ENCODE measurements around the gene SOCS7. TPM values are rescaled to one million over a fixed set of nuclear protein-coding genes. Genes with fewer than 3 reads are reported as not detected.

SOCS7 gene
- total and polyA plus RNA-seq, 8 donors, result 5.5 to 24.0 (median 17.5) TPM

DNA sequence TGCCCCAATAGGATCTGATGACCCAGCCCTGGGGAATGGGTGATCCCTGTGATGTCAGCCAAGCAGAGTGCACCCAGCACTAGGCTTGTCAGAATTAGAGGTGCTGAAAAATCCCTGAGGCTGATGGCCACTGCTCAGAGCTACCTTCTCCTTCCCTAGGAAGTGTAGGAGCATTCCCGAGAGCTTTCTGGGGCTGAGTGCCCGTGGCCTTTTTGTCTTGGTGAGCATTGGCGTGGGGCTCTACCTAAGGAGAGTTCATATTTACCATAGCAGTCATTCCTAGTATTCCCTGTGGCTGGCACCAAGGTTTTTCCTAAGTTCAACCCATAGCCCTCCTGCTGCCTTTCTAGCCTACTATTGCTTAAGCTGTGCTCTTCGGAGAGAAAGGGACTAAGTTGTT is 54.0 kb downstream of the SOCS7 start:
- FAIRE-seq, result no peak
- no peak for DNase-seq
- H3K27me3 ChIP-seq, result no peaks in the 10 kb centered on the region
- no peaks in the 10 kb centered on the region for H3K9me3 ChIP-seq
- TF ChIP-seq CTCF (IDR thresholded peaks at IDR 0.05), result no peak
- H3K4me3 ChIP-seq, result no peak overlapping the region
- no peak overlapping the region for H3K27ac ChIP-seq
- intact Hi-C loops (cut with DNase I), result no loop called here
- WGBS, 2 donors, result 87 to 94% methylated on average over 4 of the region's 4 CpGs
- no peaks in the 10 kb centered on the region for H3K4me1 ChIP-seq
- ATAC-seq, result no peak
- peaks cover 0 to 12% (median 4%) of the 10 kb centered on the region in 3 donors for H3K36me3 ChIP-seq

DNA sequence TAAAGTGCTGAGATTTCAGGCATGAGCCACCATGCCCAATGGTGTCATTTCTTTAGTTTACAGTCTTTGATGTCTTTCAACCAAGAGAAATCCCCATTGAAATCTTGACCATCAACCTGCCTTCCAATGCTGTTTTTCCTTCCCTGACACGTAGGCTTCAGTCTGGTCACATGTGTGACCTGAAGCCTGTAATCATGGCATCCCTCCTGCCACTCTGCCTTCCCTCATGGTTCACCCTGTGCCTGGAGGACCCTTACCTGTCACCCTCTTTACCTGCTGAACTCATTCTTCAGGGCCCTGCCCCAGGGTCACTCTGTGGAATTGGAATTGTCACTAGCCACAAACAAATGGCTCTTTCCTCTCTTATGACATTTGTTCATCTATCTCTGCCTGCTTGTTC is 58.6 kb downstream of the SOCS7 start:
- no peaks in the 10 kb centered on the region for H3K9me3 ChIP-seq
- DNase-seq, result peak in 1 of 6 donors; percentile 9
- FAIRE-seq, result no peak
- no peak for TF ChIP-seq CTCF (IDR thresholded peaks at IDR 0.05)
- no peaks in the 10 kb centered on the region for H3K27me3 ChIP-seq
- no peak overlapping the region for H3K4me3 ChIP-seq
- H3K4me1 ChIP-seq, result no peaks in the 10 kb centered on the region
- intact Hi-C loops (cut with DNase I), result no loop called here
- no peaks in the 10 kb centered on the region for H3K36me3 ChIP-seq
- no peak for ATAC-seq
- H3K27ac ChIP-seq, result no peak overlapping the region
- WGBS, 2 donors, result 55 to 59% methylated on average over 1 of the region's 1 CpG

DNA sequence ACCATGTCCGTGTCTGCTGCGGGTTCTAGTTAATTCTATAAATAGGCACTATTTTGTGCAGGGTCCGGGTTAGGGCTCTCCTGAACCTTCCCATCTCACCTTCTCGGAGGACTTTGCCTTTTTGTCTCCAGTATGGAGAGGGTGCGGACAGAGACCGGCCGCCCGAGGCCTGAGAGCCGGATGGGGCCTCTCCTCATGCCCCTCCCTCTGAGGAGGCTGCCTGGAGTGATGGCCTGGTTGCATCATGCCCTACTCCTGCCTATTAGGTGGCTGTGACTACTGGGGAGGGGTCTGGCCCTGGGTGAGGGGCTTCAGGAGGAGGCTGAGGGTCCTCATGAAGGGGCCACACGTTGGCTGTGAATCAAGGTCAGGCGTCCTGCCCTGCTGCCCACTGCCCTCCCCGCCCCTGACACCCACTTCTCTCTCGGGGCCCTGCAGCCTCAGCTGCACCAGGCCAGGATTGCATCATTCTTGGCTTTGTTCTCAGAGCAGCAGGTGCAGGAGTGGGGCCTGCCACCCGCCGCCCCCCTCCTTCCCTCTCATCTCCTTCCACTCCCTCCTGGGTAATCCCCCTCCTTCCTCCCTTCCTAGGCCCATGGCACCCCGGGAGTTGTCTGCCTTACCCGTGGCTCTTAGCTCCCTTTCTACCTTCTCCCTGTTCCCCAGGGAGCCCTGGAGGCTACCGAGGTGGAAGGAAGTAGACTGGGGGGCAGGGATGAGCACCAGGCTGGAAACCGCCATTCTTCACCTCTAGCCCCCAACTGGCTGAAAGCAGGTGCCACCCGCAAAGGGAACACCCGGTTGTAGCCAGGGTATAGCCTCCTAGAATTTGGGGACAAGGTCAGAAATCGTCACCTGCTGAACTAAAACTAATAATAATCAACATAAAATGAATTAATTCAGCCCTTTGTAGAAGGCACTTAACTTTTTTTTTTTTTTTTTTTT is 63.9 kb downstream of the SOCS7 start:
- Histone ChIP-seq H3K4me3 (no peak overlapping the region), H3K36me3 (no peaks in the 10 kb centered on the region), H3K27ac (no peak overlapping the region), H3K27me3 (peaks cover 0 to 7% (median 0%) of the 10 kb centered on the region in 4 donors), H3K9me3 (no peaks in the 10 kb centered on the region), H3K4me1 (no peaks in the 10 kb centered on the region)
- no peak for FAIRE-seq
- no peak for TF ChIP-seq CTCF (IDR thresholded peaks at IDR 0.05)
- DNase-seq, result peak in 1 of 6 donors; percentile 49
- WGBS, 2 donors, result 28 to 33% methylated on average over 22 of the region's 22 CpGs
- intact Hi-C loops (cut with DNase I), result loop anchor here (5.0 kb wide), 2 partner anchors 68 to 73 kb away; partner anchors contain the start of gene GPR179 (in 1 of the 3)
- ATAC-seq, result peak in 3 of 4 donors; percentile 31 to 53 (median 41)

GRCh38 chr17:38416840-38417209 is 65.2 kb downstream of the SOCS7 start:
- ATAC-seq (no peak), FAIRE-seq (no peak), DNase-seq (no peak)
- H3K4me3 ChIP-seq, result no peak overlapping the region
- 38 to 42% methylated on average over 1 of the region's 1 CpG for WGBS, 2 donors
- no peaks in the 10 kb centered on the region for H3K36me3 ChIP-seq
- H3K9me3 ChIP-seq, result no peaks in the 10 kb centered on the region
- no peak for TF ChIP-seq CTCF (IDR thresholded peaks at IDR 0.05)
- intact Hi-C loops (cut with DNase I), result loop anchor here (5.0 kb wide), 2 partner anchors 70 to 75 kb away; partner anchors contain the start of gene GPR179 (in 1 of the 3)
- H3K27me3 ChIP-seq, result peaks cover 0 to 7% (median 0%) of the 10 kb centered on the region in 4 donors
- H3K27ac ChIP-seq, result no peak overlapping the region
- no peaks in the 10 kb centered on the region for H3K4me1 ChIP-seq
